ENCODE results near the gene C15orf39.
A peak's percentile ranks its signal among the peaks of the same experiment; 100 is the strongest.

C15orf39 gene

GRCh38 chr15:75197062-75197630, 4.5 kb upstream of the C15orf39 start:
- DNase-seq (ENCODE audit: low read depth, low spot score) = no peak

GRCh38 chr15:75198560-75199356, 2.9 kb upstream of the C15orf39 start:
- DNase-seq (ENCODE audit: low read depth, low spot score) = no peak

- no peak for DNase-seq (ENCODE audit: low read depth, low spot score)
Measured at GRCh38 chr15:75199357-75199940, 2.2 kb upstream of the C15orf39 start.

- DNase-seq (ENCODE audit: low read depth, low spot score) = no peak
Measured at GRCh38 chr15:75200391-75200764, 1.3 kb upstream of the C15orf39 start.

GRCh38 chr15:75200765-75201615, 692 bp upstream of the C15orf39 start:
- DNase-seq (ENCODE audit: low read depth, low spot score) = no peak

GRCh38 chr15:75202251-75203016, 752 bp downstream of the C15orf39 start:
- no peak for DNase-seq (ENCODE audit: low read depth, low spot score)

GRCh38 chr15:75203017-75203907, 1.6 kb downstream of the C15orf39 start:
- DNase-seq (ENCODE audit: low read depth, low spot score) = no peak

- DNase-seq (ENCODE audit: low read depth, low spot score) = no peak
Measured at GRCh38 chr15:75203908-75204263, 2.2 kb downstream of the C15orf39 start.

GRCh38 chr15:75204340-75205063, 2.8 kb downstream of the C15orf39 start:
- peak; percentile 82 for DNase-seq (ENCODE audit: low read depth, low spot score)

- no peak for DNase-seq (ENCODE audit: low read depth, low spot score)
Measured at GRCh38 chr15:75205064-75205395, 3.3 kb downstream of the C15orf39 start.

- no peak for DNase-seq (ENCODE audit: low read depth, low spot score)
Measured at GRCh38 chr15:75206006-75206405, 4.3 kb downstream of the C15orf39 start.

- no peak for DNase-seq (ENCODE audit: low read depth, low spot score)
Measured at GRCh38 chr15:75206803-75207617, 5.3 kb downstream of the C15orf39 start.

- DNase-seq (ENCODE audit: low read depth, low spot score) = no peak
Measured at GRCh38 chr15:75207618-75208500, 6.2 kb downstream of the C15orf39 start.

- no peak for DNase-seq (ENCODE audit: low read depth, low spot score)
Measured at GRCh38 chr15:75208501-75209288, 7.0 kb downstream of the C15orf39 start.

GRCh38 chr15:75209289-75209676, 7.6 kb downstream of the C15orf39 start:
- no peak for DNase-seq (ENCODE audit: low read depth, low spot score)

- no peak for DNase-seq (ENCODE audit: low read depth, low spot score)
Measured at GRCh38 chr15:75210811-75211230, 9.1 kb downstream of the C15orf39 start.

All from iPS DF 19.7 (cell line).